HFFc6 (cell line): ENCODE measurements around the gene RMDN3. TPM values are rescaled to one million over a fixed set of nuclear protein-coding genes. Genes with fewer than 3 reads are reported as not detected.

Experiments
- DNase-seq: peaks from one replicate; pipeline ENCODE4 v3.0.0-alpha.2; 2018
- H3K27ac Mint-ChIP-seq: 2 replicates; pipeline ENCODE4 v1.8.0; 2020; ENCODE audit warnings: mild to moderate bottlenecking, mixed read lengths
- H3K27me3 Mint-ChIP-seq: 2 replicates; pipeline ENCODE4 v1.8.0; 2021; ENCODE audit warnings: mild to moderate bottlenecking, moderate library complexity, mixed read lengths; ENCODE audit not compliant: insufficient read depth
- H3K36me3 Mint-ChIP-seq: 2 replicates; pipeline ENCODE4 v1.8.0; 2021; ENCODE audit warnings: low read depth, mixed read lengths
- H3K4me1 Mint-ChIP-seq: 2 replicates; pipeline ENCODE4 v1.8.0; 2020; ENCODE audit warnings: low read depth, mixed read lengths
- H3K4me3 Mint-ChIP-seq: 2 replicates; pipeline ENCODE4 v1.8.0; 2020; ENCODE audit warnings: mild to moderate bottlenecking, moderate library complexity, mixed read lengths
- H3K9me3 Mint-ChIP-seq: 2 replicates; pipeline ENCODE4 v1.8.0; 2020; ENCODE audit warnings: mild to moderate bottlenecking, mixed read lengths
- CTCF ChIP-seq: fragments of 200-600 bp; sonication (generic); IDR thresholded peaks from 2 replicates; pipeline ENCODE4 v1.5.0; 2021; ENCODE audit warnings: antibody characterized with exemption, mild to moderate bottlenecking
- long read RNA-seq: library from polyadenylated mRNA; unstranded; transcript quantifications from one replicate; pipeline ENCODE4 v2.0.0, GENCODE V29; 2019
- total RNA-seq, 6 experiments: library from RNA; stranded (reverse); fragmentation: NEBNext Ultra II Directional; extraction: Animal tissue kit (Norgen Biotek cat#: 25700); gene quantifications; 2 replicates in 1 of 6; 3 replicates in 5 of 6; pipeline ENCODE4 v1.2.3, GENCODE V29; 2021

RMDN3 gene
- total RNA-seq: 10 to 100 TPM; 32.6 to 43.2 (median 35.6) TPM
- long read RNA-seq, transcript RMDN3-202 (13 exons, 2,251 nt): major isoform, 31 of 62 reads
- long read RNA-seq, partial matches to known transcripts: 4 of 62 reads
- long read RNA-seq, other reads (novel, unspliced or antisense): 21 of 62 reads

DNA sequence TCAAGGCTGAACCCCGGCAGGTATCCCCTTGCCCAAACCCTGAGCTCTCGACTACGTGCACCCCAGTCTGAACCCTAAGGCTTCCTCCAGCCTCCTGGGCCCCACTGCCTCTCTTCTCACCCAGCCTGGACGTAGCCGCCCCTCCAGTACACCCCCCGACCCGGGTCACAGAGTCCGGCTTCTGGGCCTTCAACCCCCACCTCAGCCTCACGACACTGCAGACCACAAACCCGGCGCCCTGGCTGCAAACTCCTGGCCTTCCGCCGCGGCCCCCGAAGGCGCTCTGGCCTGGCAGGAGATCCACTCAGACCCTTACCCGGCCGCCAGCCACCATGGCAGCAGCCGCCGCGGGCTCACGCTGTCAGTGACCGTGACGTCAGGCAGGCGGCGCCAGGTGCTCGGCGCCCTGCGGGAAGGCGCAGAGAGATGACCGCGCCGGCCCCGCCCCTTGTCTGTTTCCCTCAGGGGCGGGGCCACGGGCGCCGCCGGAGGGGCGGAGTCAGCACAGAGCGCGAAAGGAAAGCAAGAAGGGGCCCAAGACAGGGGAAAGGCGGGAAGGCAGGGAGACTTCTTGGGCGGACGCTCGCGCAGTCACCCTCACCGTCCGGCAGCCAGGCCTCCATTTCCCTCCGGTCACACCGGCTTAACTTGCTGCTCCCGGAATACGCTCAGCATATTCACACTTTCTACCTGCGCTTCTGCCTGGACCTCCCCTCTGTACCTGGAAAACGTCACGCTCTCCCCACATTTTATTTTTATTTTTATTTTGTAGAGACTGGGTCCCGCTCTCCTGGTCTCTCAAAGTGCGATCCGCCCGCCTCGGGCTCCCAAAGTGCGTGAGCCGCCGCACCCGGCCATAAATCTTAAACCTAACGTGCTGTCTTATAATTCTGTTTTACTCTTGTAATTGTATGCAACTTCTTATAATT, at the start of gene RMDN3:
RMDN3 (minus strand) TSS at position 372 of the 929 bp plus-strand sequence. CDS start 471 bp downstream, outside the sequence.
- H3K27ac Mint-ChIP-seq: peak within 1 kb of the TSS; percentile 96
- no peaks in the 10 kb centered on the region for H3K9me3 Mint-ChIP-seq
- DNase-seq: peak; percentile 74
- H3K4me3 Mint-ChIP-seq: peak within 1 kb of the TSS; percentile 93
- peak; percentile 32; the same call in 1 of the 2 replicates for TF ChIP-seq CTCF
- H3K36me3 Mint-ChIP-seq: peaks cover 4% of the 10 kb centered on the region; the same call in 1 of the 2 replicates
- 0 out of 2 replicates have a peak, but pooled peaks cover 2% of the 10 kb centered on the region for H3K27me3 Mint-ChIP-seq
- peaks cover 29% of the 10 kb centered on the region for H3K4me1 Mint-ChIP-seq

GRCh38 chr15:40803688-40804087, 48.6 kb upstream of the RMDN3 start:
- no peak for DNase-seq
- Mint-ChIP-seq H3K4me3 (no peak overlapping the region), H3K27me3 (no peaks in the 10 kb centered on the region; the same call in 1 of the 2 replicates), H3K36me3 (peaks cover 13% of the 10 kb centered on the region), H3K9me3 (no peaks in the 10 kb centered on the region), H3K27ac (no peak overlapping the region), H3K4me1 (peaks cover 29% of the 10 kb centered on the region)
- peak; percentile 24; the same call in 1 of the 2 replicates for TF ChIP-seq CTCF

DNA sequence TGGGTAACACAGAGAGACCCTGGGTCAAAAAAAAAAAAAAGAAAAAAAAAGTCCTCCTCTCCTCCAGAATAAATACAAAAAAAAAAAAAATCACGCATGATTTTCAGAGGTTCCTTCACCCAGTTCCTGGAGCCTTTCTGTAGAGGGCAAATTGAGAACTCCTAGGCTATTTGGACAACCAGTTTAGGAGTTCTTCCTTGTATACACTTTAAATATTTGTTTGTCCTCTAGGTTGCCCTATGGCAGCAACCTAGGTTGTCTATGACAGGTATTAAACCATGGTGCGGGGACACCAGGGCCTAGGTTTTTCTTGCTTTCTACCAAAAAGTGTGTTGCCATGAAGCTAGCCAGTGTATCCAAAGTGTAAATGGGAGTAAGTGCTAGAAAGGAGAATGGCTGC, 48.0 kb upstream of the RMDN3 start:
- H3K27ac Mint-ChIP-seq: no peak overlapping the region
- TF ChIP-seq CTCF: no peak
- no peaks in the 10 kb centered on the region for H3K9me3 Mint-ChIP-seq
- no peaks in the 10 kb centered on the region; the same call in 1 of the 2 replicates for H3K27me3 Mint-ChIP-seq
- DNase-seq: no peak
- H3K4me1 Mint-ChIP-seq: peaks cover 28% of the 10 kb centered on the region
- H3K36me3 Mint-ChIP-seq: peaks cover 13% of the 10 kb centered on the region
- no peak overlapping the region for H3K4me3 Mint-ChIP-seq

DNA sequence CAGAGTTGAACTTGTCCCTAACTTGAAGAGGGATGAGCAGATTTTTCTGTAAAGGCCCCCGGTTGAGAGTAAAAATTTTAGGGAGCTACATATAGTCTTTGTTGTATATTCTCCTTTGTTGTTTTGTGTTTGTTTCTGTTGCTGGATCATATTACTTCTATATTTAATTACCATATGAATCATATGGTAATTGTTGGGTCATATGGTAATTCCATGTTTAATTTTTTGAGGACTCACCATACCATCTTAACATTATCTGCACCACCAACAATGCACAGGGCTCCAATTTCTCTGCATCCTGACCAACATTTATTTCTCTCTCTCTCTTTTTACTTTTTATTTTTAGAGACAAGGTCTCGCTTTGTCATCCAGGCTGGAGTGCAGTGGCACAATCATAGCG, 44.5 kb upstream of the RMDN3 start:
- Mint-ChIP-seq H3K27ac (no peak overlapping the region), H3K9me3 (no peaks in the 10 kb centered on the region), H3K27me3 (no peaks in the 10 kb centered on the region; the same call in 1 of the 2 replicates), H3K36me3 (peaks cover 9% of the 10 kb centered on the region; the same call in 1 of the 2 replicates), H3K4me1 (peaks cover 19% of the 10 kb centered on the region), H3K4me3 (no peak overlapping the region)
- no peak for DNase-seq
- no peak for TF ChIP-seq CTCF

- TF ChIP-seq CTCF: no peak
- no peak for DNase-seq
- Mint-ChIP-seq H3K9me3 (no peaks in the 10 kb centered on the region), H3K4me1 (peaks cover 41% of the 10 kb centered on the region), H3K27me3 (no peaks in the 10 kb centered on the region; the same call in 1 of the 2 replicates), H3K27ac (no peak overlapping the region; the same call in 1 of the 2 replicates), H3K36me3 (peaks cover 14% of the 10 kb centered on the region), H3K4me3 (no peak overlapping the region)
Measured at GRCh38 chr15:40796512-40796911, 41.5 kb upstream of the RMDN3 start.
